Keratinocyte (primary cell): ENCODE results near the gene TTC39C. TPM values are rescaled to one million over a fixed set of nuclear protein-coding genes. Genes with fewer than 3 reads are reported as not detected.

ENCODE experiments used
- DNase-seq: peaks from one replicate; pipeline ENCODE4 v3.0.0-alpha.2; 2011; ENCODE audit warnings: low read depth, missing footprints, low spot score
- FAIRE-seq: peaks from 2 replicates; lab custom pipeline; 2011; peaks lifted over from hg19 to GRCh38; lab: Jason Lieb, UNC
- H2AFZ ChIP-seq: 2 replicates; pipeline ENCODE4 v1.6.0; 2012; ENCODE audit warnings: low read length, control low read depth, inconsistent platforms; ENCODE audit not compliant: control insufficient read depth
- H3K27ac ChIP-seq: 2 replicates; pipeline ENCODE4 v1.5.1; 2011; ENCODE audit warnings: low read length; ENCODE audit not compliant: control insufficient read depth, insufficient read depth
- H3K27me3 ChIP-seq: 3 replicates; pipeline ENCODE4 v1.6.0; 2011; ENCODE audit warnings: low read length; ENCODE audit not compliant: control insufficient read depth, insufficient read depth; ENCODE audit errors: extremely low read depth
- H3K36me3 ChIP-seq, 2 experiments: 2 replicates in 1 of 2; 3 replicates in 1 of 2; pipeline ENCODE4 v1.5.1; 2011; ENCODE audit warnings: low read length in 2 of 2, mild to moderate bottlenecking in 1 of 2; ENCODE audit not compliant: control insufficient read depth in 2 of 2, insufficient read depth in 2 of 2; ENCODE audit errors: extremely low read depth in 1 of 2
- H3K4me1 ChIP-seq: 3 replicates; pipeline ENCODE4 v1.5.1; 2011; ENCODE audit warnings: low read length; ENCODE audit not compliant: control insufficient read depth, insufficient read depth; ENCODE audit errors: extremely low read depth
- H3K4me2 ChIP-seq: 3 replicates; pipeline ENCODE4 v1.6.0; 2011; ENCODE audit warnings: low read depth, low read length; ENCODE audit not compliant: control insufficient read depth, insufficient read depth; ENCODE audit errors: extremely low read depth
- H3K4me3 ChIP-seq, 3 experiments: fragments of 200-600 bp in 1 of 3; sonication (generic) in 1 of 3; 2 replicates in 2 of 3; 3 replicates in 1 of 3; pipeline ENCODE4 v1.5.1; 2011 to 2016; ENCODE audit warnings: low read length in 3 of 3, mild to moderate bottlenecking in 3 of 3, control low read depth in 2 of 3, inconsistent platforms in 1 of 3, low read depth in 1 of 3, mixed read lengths in 1 of 3, mixed run types in 1 of 3, moderate library complexity in 1 of 3; ENCODE audit not compliant: control insufficient read depth in 2 of 3, insufficient read depth in 2 of 3; ENCODE audit errors: extremely low read depth in 1 of 3
- H3K79me2 ChIP-seq: 2 replicates; pipeline ENCODE4 v1.6.0; 2012; ENCODE audit warnings: low read length; ENCODE audit not compliant: control insufficient read depth, insufficient read depth
- H3K9ac ChIP-seq: 3 replicates; pipeline ENCODE4 v1.6.0; 2011; ENCODE audit warnings: low read length; ENCODE audit not compliant: control insufficient read depth, insufficient read depth; ENCODE audit errors: extremely low read depth
- H3K9me1 ChIP-seq: 3 replicates; pipeline ENCODE4 v1.6.0; 2011; ENCODE audit warnings: low read length; ENCODE audit not compliant: control insufficient read depth, insufficient read depth; ENCODE audit errors: extremely low read depth
- H3K9me3 ChIP-seq: 2 replicates; pipeline ENCODE4 v1.5.1; 2012; ENCODE audit warnings: low read depth, low read length; ENCODE audit not compliant: control insufficient read depth
- H4K20me1 ChIP-seq: 3 replicates; pipeline ENCODE4 v1.6.0; 2011; ENCODE audit warnings: low read length; ENCODE audit not compliant: control insufficient read depth, insufficient read depth; ENCODE audit errors: extremely low read depth
- EZH2 ChIP-seq: IDR thresholded peaks from one replicate; pipeline ENCODE4 v1.6.1; 2012; ENCODE audit warnings: inconsistent platforms, mild to moderate bottlenecking, low read length, moderate library complexity
- dilution Hi-C: fragments of 300-500 bp; cut with MboI; formaldehyde crosslinking; loops from one replicate; pipeline ENCODE4 v1.7.0; 2020; ENCODE audit warnings: low sequenced_read_pairs; ENCODE audit not compliant: extremely low pct_ligation_motif_present
- polyA plus RNA-seq, 5 experiments: library from polyadenylated mRNA; depleted of rRNA in 3 of 5; stranded (reverse) in 3 of 5; stranded (forward) in 1 of 5; unstranded in 1 of 5; fragments of >200 nt; gene quantifications; 1 replicate in 1 of 5; 2 replicates in 3 of 5; 3 replicates in 1 of 5; pipeline versions ENCODE4 v1.2.1 to v1.2.3, GENCODE V29; 2011 to 2012; ENCODE audit warnings: missing spikeins in 2 of 5, low read depth in 1 of 5, low replicate concordance in 1 of 5
- TF ChIP-seq, protein P1 (sequence below), 3 experiments: IDR thresholded peaks in 1 of 3; conservative IDR thresholded peaks in 1 of 3; optimal IDR thresholded peaks in 1 of 3; 2 replicates in 2 of 3; 3 replicates in 1 of 3; pipeline versions ENCODE3 to v1.5.1; 2011; ENCODE audit warnings: low read length in 3 of 3, mild to moderate bottlenecking in 3 of 3, moderate library complexity in 2 of 3, control low read depth in 1 of 3, inconsistent platforms in 1 of 3; ENCODE audit not compliant: insufficient read depth in 2 of 3; ENCODE audit errors: extremely low read depth in 1 of 3

The TTC39C gene
- polyA plus RNA-seq, 1 donor (not counting 4 experiments of a cell fraction or from before 2014, with no cell fraction given): 26.8 TPM

DNA sequence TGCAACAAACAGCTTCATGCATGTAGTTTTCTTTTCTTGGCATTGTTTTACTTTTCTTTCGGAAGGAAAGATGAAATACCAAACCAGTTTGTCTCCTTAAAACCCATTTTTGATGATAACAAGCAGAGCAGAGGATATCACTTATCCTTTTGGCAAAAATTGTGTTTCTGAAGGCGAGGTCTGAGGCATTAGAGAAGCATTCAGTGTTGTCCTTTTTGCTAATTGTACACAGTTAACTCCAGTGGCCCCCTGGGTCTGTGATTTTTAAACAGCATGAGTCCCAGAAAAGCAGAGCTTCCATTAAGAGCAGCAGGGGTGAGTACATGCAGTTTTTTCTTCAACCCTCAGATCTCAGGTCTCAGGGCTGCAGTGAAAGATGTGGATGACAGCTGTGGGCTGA, 41.3 kb downstream of the TTC39C start:
- Histone ChIP-seq H3K27ac (peak overlapping the region; percentile 60), H3K4me2 (peak overlapping the region; percentile 87), H3K4me3 (peak overlapping the region in 2 of 3 experiments; percentile 45 to 54), H3K9me3 (no peaks in the 10 kb centered on the region), H4K20me1 (no peaks in the 10 kb centered on the region), H3K9ac (peak overlapping the region; percentile 51), H3K27me3 (no peaks in the 10 kb centered on the region), H3K36me3 (no peaks in the 10 kb centered on the region), H3K9me1 (no peaks in the 10 kb centered on the region), H3K79me2 (peaks cover 32% of the 10 kb centered on the region), H2AFZ (peak overlapping the region; percentile 16), H3K4me1 (peaks cover 45% of the 10 kb centered on the region)
- DNase-seq (no peak), FAIRE-seq (peak; percentile 20)
- dilution Hi-C loops: no loop called here
- TF ChIP-seq EZH2: no peak
- TF ChIP-seq, protein P1, sequence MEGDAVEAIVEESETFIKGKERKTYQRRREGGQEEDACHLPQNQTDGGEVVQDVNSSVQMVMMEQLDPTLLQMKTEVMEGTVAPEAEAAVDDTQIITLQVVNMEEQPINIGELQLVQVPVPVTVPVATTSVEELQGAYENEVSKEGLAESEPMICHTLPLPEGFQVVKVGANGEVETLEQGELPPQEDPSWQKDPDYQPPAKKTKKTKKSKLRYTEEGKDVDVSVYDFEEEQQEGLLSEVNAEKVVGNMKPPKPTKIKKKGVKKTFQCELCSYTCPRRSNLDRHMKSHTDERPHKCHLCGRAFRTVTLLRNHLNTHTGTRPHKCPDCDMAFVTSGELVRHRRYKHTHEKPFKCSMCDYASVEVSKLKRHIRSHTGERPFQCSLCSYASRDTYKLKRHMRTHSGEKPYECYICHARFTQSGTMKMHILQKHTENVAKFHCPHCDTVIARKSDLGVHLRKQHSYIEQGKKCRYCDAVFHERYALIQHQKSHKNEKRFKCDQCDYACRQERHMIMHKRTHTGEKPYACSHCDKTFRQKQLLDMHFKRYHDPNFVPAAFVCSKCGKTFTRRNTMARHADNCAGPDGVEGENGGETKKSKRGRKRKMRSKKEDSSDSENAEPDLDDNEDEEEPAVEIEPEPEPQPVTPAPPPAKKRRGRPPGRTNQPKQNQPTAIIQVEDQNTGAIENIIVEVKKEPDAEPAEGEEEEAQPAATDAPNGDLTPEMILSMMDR (optimal IDR thresholded peaks at IDR 0.05 in 1 of 3, IDR thresholded peaks at IDR 0.05 in 1 of 3, conservative IDR thresholded peaks at IDR 0.05 in 1 of 3; ENCODE audit: extremely low read depth in 1 of 3, insufficient read depth in 2 of 3, low read length in 3 of 3): no peak

DNA sequence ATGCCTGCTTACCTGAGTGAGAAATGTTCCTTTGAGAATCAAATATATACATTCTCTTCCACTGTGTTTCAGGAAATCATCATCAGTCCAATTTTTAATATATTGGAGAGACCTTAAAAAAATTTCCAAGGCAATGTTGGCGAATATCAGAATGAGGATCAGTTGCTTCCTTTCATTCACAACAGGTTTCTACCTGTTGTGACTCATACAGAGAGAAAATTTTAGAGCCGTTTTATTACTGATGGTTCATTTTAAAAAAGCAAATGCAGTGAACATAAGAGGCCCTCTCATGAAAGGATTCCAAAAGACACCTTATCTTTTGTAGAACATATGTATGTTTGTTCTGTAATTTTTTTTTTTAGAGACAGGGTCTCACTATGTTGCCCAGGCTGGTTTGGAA, 42.0 kb downstream of the TTC39C start:
- Histone ChIP-seq H3K27ac (peak overlapping the region; percentile 60), H2AFZ (no peak overlapping the region), H3K9me3 (no peaks in the 10 kb centered on the region), H3K27me3 (no peaks in the 10 kb centered on the region), H3K36me3 (no peaks in the 10 kb centered on the region), H3K4me2 (peak overlapping the region; percentile 87), H3K4me1 (peaks cover 45% of the 10 kb centered on the region), H4K20me1 (no peaks in the 10 kb centered on the region), H3K9ac (peak overlapping the region; percentile 51), H3K4me3 (peak overlapping the region in 2 of 3 experiments; percentile 45 to 54), H3K9me1 (no peaks in the 10 kb centered on the region), H3K79me2 (peaks cover 31% of the 10 kb centered on the region)
- DNase-seq (no peak), FAIRE-seq (no peak)
- dilution Hi-C loops: no loop called here
- TF ChIP-seq, protein P1 (optimal IDR thresholded peaks at IDR 0.05 in 1 of 3, IDR thresholded peaks at IDR 0.05 in 1 of 3, conservative IDR thresholded peaks at IDR 0.05 in 1 of 3; ENCODE audit: extremely low read depth in 1 of 3, insufficient read depth in 2 of 3, low read length in 3 of 3): no peak
- no peak for TF ChIP-seq EZH2
